ENCODE measurements around the gene TRIP4.
"Not testable (repeated sequence)": the region's sequence is repeated elsewhere in the genome, so short reads cannot be mapped to it uniquely, and the experiment has no call there.

GRCh38 chr15:64495968-64496367 is 108.3 kb downstream of the TRIP4 start:
- TF ChIP-seq POLR2A, CTCF, EP300 (IDR thresholded peaks at IDR 0.05): not testable (repeated sequence)

Measured in tibial nerve (tissue), 4 donors.